OCI-LY1 (cell line): ENCODE results near the gene KLHL8.

Experiments
- CTCF ChIP-seq: fragments of 200-600 bp; sonication (generic), shearing (Covaris generic); IDR thresholded peaks from 2 replicates; pipeline ENCODE4 v1.5.1; 2017; ENCODE audit warnings: mild to moderate bottlenecking, antibody characterized with exemption, low read length, moderate library complexity, mixed read lengths
- EZH2 ChIP-seq: fragments of 200-600 bp; sonication (generic), shearing (Covaris generic); IDR thresholded peaks from 2 replicates; pipeline ENCODE4 v1.8.0; 2017; ENCODE audit warnings: borderline replicate concordance, mixed run types, mild to moderate bottlenecking, antibody characterized with exemption, low read length, moderate library complexity, mixed read lengths

DNA sequence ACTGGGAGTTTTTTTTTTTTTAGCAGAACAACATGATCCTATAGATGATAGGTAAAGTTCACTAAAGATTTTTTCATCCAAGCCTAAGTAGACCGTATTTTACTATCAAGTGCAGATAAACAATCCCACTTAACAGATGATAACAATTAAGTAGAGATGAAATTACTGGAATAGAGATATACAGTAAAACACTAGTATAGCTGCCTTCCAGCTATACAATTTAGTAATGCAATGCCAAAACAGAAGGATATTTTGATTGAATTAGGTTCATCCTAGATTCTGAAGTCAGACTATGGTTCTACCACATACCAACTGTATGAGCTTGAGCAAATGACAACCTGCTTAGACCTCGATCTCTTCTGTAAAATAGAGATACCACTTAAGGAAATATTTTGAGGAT lies 24.3 kb downstream of the KLHL8 start:
- TF ChIP-seq CTCF (no peak), EZH2 (no peak)
